IMR-90 (cell line): ENCODE measurements around the gene SYNRG. TPM values are rescaled to one million over a fixed set of nuclear protein-coding genes. Genes with fewer than 3 reads are reported as not detected.
"Not testable (repeated sequence)": the region's sequence is repeated elsewhere in the genome, so short reads cannot be mapped to it uniquely, and the experiment has no call there.

ENCODE experiments used
- ATAC-seq: fragments of 200-7000 bp; cut with Tn5 transposase; 2 replicates; pipeline ENCODE4 v1.9.1; 2020; ENCODE audit warnings: low read depth, mild to moderate bottlenecking, moderate library complexity
- BruUV-seq: library from RNA; stranded (reverse); fragments of 400-500 nt; replicated peaks from 2 replicates; lab custom pipeline; 2021; lab: Mats Ljungman, UMichigan
- CTCF ChIA-PET: fragments of 300-600 bp; formaldehyde crosslinking; extraction: SDS; loops from one replicate; lab custom pipeline; 2021; ENCODE audit warnings: antibody characterized with exemption; lab: Yijun Ruan, JAX
- POLR2A ChIA-PET: fragments of 300-600 bp; sonication (Branson Sonifier 250); formaldehyde crosslinking; loops from one replicate; lab custom pipeline; 2022; ENCODE audit warnings: antibody characterized with exemption; ENCODE audit not compliant: unreplicated experiment; lab: Charles Lee
- DNase-seq: peaks from one replicate; pipeline ENCODE4 v3.0.0; 2013
- H2AFZ ChIP-seq: replicated peaks from 2 replicates; pipeline ENCODE3; 2013; ENCODE audit warnings: low read length, mild to moderate bottlenecking; ENCODE audit not compliant: poor library complexity
- H2AK5ac ChIP-seq: 2 replicates; pipeline ENCODE4 v1.6.1; 2013; ENCODE audit warnings: low read depth, low read length, inconsistent platforms
- H2AK9ac ChIP-seq: replicated peaks from 2 replicates; pipeline ENCODE3; 2013; ENCODE audit warnings: mild to moderate bottlenecking, low read depth, low read length, moderate library complexity; ENCODE audit not compliant: poor library complexity
- H2BK120ac ChIP-seq: 2 replicates; pipeline ENCODE4 v1.6.1; 2013; ENCODE audit warnings: low read depth, low read length, inconsistent platforms
- H2BK15ac ChIP-seq: 3 replicates; pipeline ENCODE4 v1.6.1; 2013; ENCODE audit warnings: low read depth, low read length, inconsistent platforms
- H2BK20ac ChIP-seq: 2 replicates; pipeline ENCODE4 v1.6.1; 2013; ENCODE audit warnings: low read depth, mild to moderate bottlenecking, inconsistent platforms, low read length, moderate library complexity
- H2BK5ac ChIP-seq: 2 replicates; pipeline ENCODE4 v1.6.1; 2013; ENCODE audit warnings: mild to moderate bottlenecking, low read depth, low read length, inconsistent platforms; ENCODE audit not compliant: poor library complexity, severe bottlenecking
- H3K14ac ChIP-seq: replicated peaks from 2 replicates; pipeline ENCODE4 v1.6.1; 2013; ENCODE audit warnings: low read depth, low read length, inconsistent platforms
- H3K18ac ChIP-seq: 2 replicates; pipeline ENCODE4 v1.6.1; 2013; ENCODE audit warnings: low read depth, low read length, control low read depth
- H3K23ac ChIP-seq: 2 replicates; pipeline ENCODE4 v1.6.1; 2013; ENCODE audit warnings: low read depth, low read length, inconsistent platforms
- H3K27ac ChIP-seq: 2 replicates; pipeline ENCODE4 v1.5.1; 2013; ENCODE audit warnings: mild to moderate bottlenecking, control low read depth, low read length; ENCODE audit not compliant: insufficient read depth
- H3K27me3 ChIP-seq: 2 replicates; pipeline ENCODE4 v1.6.1; 2013; ENCODE audit warnings: low read length; ENCODE audit not compliant: control insufficient read depth, insufficient read depth
- H3K36me3 ChIP-seq: 2 replicates; pipeline ENCODE4 v1.6.1; 2013; ENCODE audit warnings: low read length, mixed read lengths; ENCODE audit not compliant: control insufficient read depth, insufficient read depth
- H3K4ac ChIP-seq: 2 replicates; pipeline ENCODE4 v1.6.1; 2013; ENCODE audit warnings: low read depth, low read length, inconsistent platforms
- H3K4me1 ChIP-seq: 2 replicates; pipeline ENCODE4 v1.6.1; 2013; ENCODE audit warnings: low read length, mixed read lengths; ENCODE audit not compliant: control insufficient read depth, insufficient read depth
- H3K4me2 ChIP-seq: 2 replicates; pipeline ENCODE4 v1.6.1; 2013; ENCODE audit warnings: low read depth, mild to moderate bottlenecking, control low read depth, low read length, moderate library complexity
- H3K4me3 ChIP-seq: 2 replicates; pipeline ENCODE4 v1.5.1; 2013; ENCODE audit warnings: low read depth, mild to moderate bottlenecking, control low read depth, low read length, moderate library complexity; ENCODE audit not compliant: insufficient read depth
- H3K56ac ChIP-seq: 2 replicates; pipeline ENCODE4 v1.6.1; 2013; ENCODE audit warnings: low read length, inconsistent platforms; ENCODE audit not compliant: insufficient read depth; ENCODE audit errors: extremely low read depth
- H3K79me1 ChIP-seq, 2 experiments: 2 replicates each; pipeline ENCODE4 v1.6.1; 2013; ENCODE audit warnings: low read length in 2 of 2, inconsistent platforms in 1 of 2, low read depth in 1 of 2
- H3K9ac ChIP-seq: 2 replicates; pipeline ENCODE4 v1.6.1; 2013; ENCODE audit warnings: low read depth, low read length, control low read depth
- H3K9me1 ChIP-seq: 2 replicates; pipeline ENCODE4 v1.6.1; 2013; ENCODE audit warnings: low read length, inconsistent platforms; ENCODE audit not compliant: insufficient read depth
- H3K9me3 ChIP-seq: 2 replicates; pipeline ENCODE4 v1.6.1; 2013; ENCODE audit warnings: low read length; ENCODE audit not compliant: control insufficient read depth, insufficient read depth
- H4K20me1 ChIP-seq: 2 replicates; pipeline ENCODE4 v1.6.1; 2013; ENCODE audit warnings: low read length, inconsistent platforms; ENCODE audit not compliant: insufficient read depth
- H4K5ac ChIP-seq: 2 replicates; pipeline ENCODE4 v1.6.1; 2013; ENCODE audit warnings: mild to moderate bottlenecking, low read depth, low read length, control low read depth
- H4K8ac ChIP-seq, 2 experiments: 2 replicates each; pipeline ENCODE4 v1.6.1; 2013; ENCODE audit warnings: low read depth in 2 of 2, low read length in 2 of 2, control low read depth in 1 of 2, inconsistent platforms in 1 of 2
- H4K91ac ChIP-seq: 2 replicates; pipeline ENCODE4 v1.6.1; 2013; ENCODE audit warnings: low read depth, low read length, inconsistent platforms; ENCODE audit not compliant: insufficient read depth
- CEBPB ChIP-seq: IDR thresholded peaks from 2 replicates; pipeline ENCODE4 v1.6.1; 2012; ENCODE audit warnings: low read depth, low read length, improper control_type of control experiment
- ELK1 ChIP-seq: fragments of 150-350 bp; IDR thresholded peaks from 2 replicates; pipeline ENCODE4 v1.6.1; 2016; ENCODE audit warnings: low read depth, mild to moderate bottlenecking, low read length, moderate library complexity, borderline replicate concordance
- NFE2L2 ChIP-seq: fragments of 150-350 bp; IDR thresholded peaks from 2 replicates; pipeline ENCODE4 v1.6.1; 2016; ENCODE audit warnings: low read depth, mild to moderate bottlenecking, low read length
- SMC3 ChIP-seq: fragments of 150-350 bp; IDR thresholded peaks from 2 replicates; pipeline ENCODE4 v1.6.1; 2016; ENCODE audit warnings: low read depth, mild to moderate bottlenecking, antibody characterized with exemption, low read length, moderate library complexity
- WGBS, 2 experiments: methylation state at CpG; one replicate each; pipeline versions ENCODE4 v1.1.5 to v1.1.7; 2013; ENCODE audit warnings: missing lambda C conversion rate in 2 of 2; ENCODE audit not compliant: insufficient read length in 1 of 2; ENCODE audit errors: extremely low coverage in 2 of 2; 5-methylcytosine and 5-hydroxymethylcytosine counted together
- dilution Hi-C: fragments of 300-500 bp; cut with HindIII; formaldehyde crosslinking; loops from one replicate; pipeline ENCODE4 v1.14.3; 2018; ENCODE audit warnings: low sequenced_read_pairs; ENCODE audit not compliant: unreplicated experiment
- in situ Hi-C: fragments of 300-500 bp; cut with MboI; formaldehyde crosslinking; loops from 3 replicates; pipeline ENCODE4 v1.14.3; 2019; ENCODE audit warnings: low sequenced_read_pairs, inconsistent platforms, mixed read lengths
- intact Hi-C: fragments of 100-400 bp; cut with micrococcal nuclease; formaldehyde crosslinking; loops from 2 replicates; pipeline ENCODE4 v1.10.0; 2022
- polyA plus RNA-seq, 3 experiments: library from polyadenylated mRNA; depleted of rRNA; stranded (reverse); fragments of >200 nt; gene quantifications; 2 replicates each; pipeline ENCODE4 v1.2.3, GENCODE V29; 2012; ENCODE audit warnings: low replicate concordance in 1 of 3
- total RNA-seq: library from RNA; depleted of rRNA; stranded (reverse); fragments of >200 nt; gene quantifications from 2 replicates; pipeline ENCODE4 v1.2.3, GENCODE V29; 2012

Gene SYNRG
- total and polyA plus RNA-seq, 2 of the 4 experiments (the other 2 are of a cell fraction): 11.7 to 15.2 TPM

GRCh38 chr17:37637956-37638355, 28.7 kb upstream of the SYNRG start (continued):
- TF ChIP-seq NFE2L2 (no peak), SMC3 (no peak), ELK1 (no peak), CEBPB (no peak)

- H4K20me1 ChIP-seq, H3K27ac ChIP-seq, H2BK15ac ChIP-seq, H4K91ac ChIP-seq, H2AFZ ChIP-seq, H2BK120ac ChIP-seq, H3K14ac ChIP-seq, H4K8ac ChIP-seq, ATAC-seq, H3K56ac ChIP-seq, H3K4me3 ChIP-seq, H3K9me3 ChIP-seq, H2AK9ac ChIP-seq, H3K27me3 ChIP-seq, in situ Hi-C loops, H3K23ac ChIP-seq, H4K5ac ChIP-seq, BruUV-seq, H2BK20ac ChIP-seq, intact Hi-C loops, H3K4me1 ChIP-seq, H2BK5ac ChIP-seq, H3K4ac ChIP-seq, DNase-seq, H3K4me2 ChIP-seq, H3K9ac ChIP-seq, H2AK5ac ChIP-seq, POLR2A ChIA-PET, H3K9me1 ChIP-seq, dilution Hi-C loops, H3K18ac ChIP-seq: not testable (repeated sequence)
- Histone ChIP-seq H3K79me1 (peaks cover 0 to 19% of the 10 kb centered on the region in 2 experiments; a peak in 3 of 4 replicates), H3K36me3 (peaks cover 28% of the 10 kb centered on the region)
- CTCF ChIA-PET: interaction anchor here (0.6 kb wide), 1 partner anchor 249 kb away, joined by 6 read pairs; no protein-coding TSS in a partner anchor
- WGBS, 2 experiments: no CpG with 5 or more reads among the region's 6 CpGs
Measured at GRCh38 chr17:37616430-37616829, 7.2 kb upstream of the SYNRG start.
